A673 (cell line): ENCODE data around the gene MICAL1.

Experiments used
- CTCF ChIP-seq: fragments of 300-800, 200-600 bp; sonication (generic); conservative IDR thresholded peaks from 2 replicates; pipeline ENCODE4 v1.5.1; 2017; ENCODE audit warnings: low read depth, mild to moderate bottlenecking, antibody characterized with exemption, low read length, moderate library complexity, mixed read lengths
- EZH2 ChIP-seq: fragments of 200-600 bp; sonication (generic); IDR thresholded peaks from 2 replicates; pipeline ENCODE4 v1.6.1; 2017; ENCODE audit warnings: borderline replicate concordance, low read depth, mild to moderate bottlenecking, mixed read lengths, antibody characterized with exemption, low read length; ENCODE audit not compliant: poor library complexity, severe bottlenecking

GRCh38 chr6:109477184-109477583 is 21.6 kb upstream of the MICAL1 start:
- TF ChIP-seq CTCF (no peak), EZH2 (no peak)
